ENCODE results near the gene INSIG1.

The INSIG1 gene

GRCh38 chr7:155310425-155311114, 12.9 kb downstream of the INSIG1 start:
- no peak overlapping the region for H2AFZ ChIP-seq (ENCODE audit: low read length)
- H3K9me2 ChIP-seq (replicated peaks; ENCODE audit: low read depth, low read length) = no peaks in the 10 kb centered on the region
- H3K9me3 ChIP-seq (ENCODE audit: insufficient read depth, low read depth, low read length) = no peaks in the 10 kb centered on the region
- TF ChIP-seq CTCF (conservative IDR thresholded peaks at IDR 0.05; ENCODE audit: low read length) = no peak
- TF ChIP-seq EZH2phosphoT487 (IDR thresholded peaks at IDR 0.05; ENCODE audit: borderline replicate concordance) = no peak
- H3K36me3 ChIP-seq (ENCODE audit: insufficient read depth, low read length) = peaks cover 54% of the 10 kb centered on the region
- H3F3A ChIP-seq (ENCODE audit: low read depth) = peaks cover 38% of the 10 kb centered on the region
- no peak overlapping the region for H3K4me2 ChIP-seq (ENCODE audit: low read depth, low read length, poor library complexity, severe bottlenecking)
- H3K79me2 ChIP-seq (ENCODE audit: insufficient read depth, low read length) = peaks cover 35% of the 10 kb centered on the region
- H3K4me1 ChIP-seq (ENCODE audit: insufficient read depth, low read length, poor library complexity, severe bottlenecking) = peaks cover 18% of the 10 kb centered on the region
- H3K4me3 ChIP-seq (ENCODE audit: low read length, poor library complexity, severe bottlenecking) = no peak overlapping the region
- H3K9ac ChIP-seq (ENCODE audit: low read depth, low read length, poor library complexity, severe bottlenecking) = no peak overlapping the region
- peaks cover 50% of the 10 kb centered on the region for H4K20me1 ChIP-seq (ENCODE audit: insufficient read depth, low read length, poor library complexity, severe bottlenecking)
- no peaks in the 10 kb centered on the region for H3K27me3 ChIP-seq (ENCODE audit: insufficient read depth, low read length, poor library complexity, severe bottlenecking)

- Histone ChIP-seq H2AFZ (ENCODE audit: low read length) (no peak overlapping the region), H3K4me1 (ENCODE audit: insufficient read depth, low read length, poor library complexity, severe bottlenecking) (peaks cover 4% of the 10 kb centered on the region), H4K20me1 (ENCODE audit: insufficient read depth, low read length, poor library complexity, severe bottlenecking) (peaks cover 36% of the 10 kb centered on the region), H3K36me3 (ENCODE audit: insufficient read depth, low read length) (peaks cover 40% of the 10 kb centered on the region), H3K9me3 (ENCODE audit: insufficient read depth, low read depth, low read length) (no peaks in the 10 kb centered on the region), H3K9me2 (replicated peaks; ENCODE audit: low read depth, low read length) (no peaks in the 10 kb centered on the region), H3K4me3 (ENCODE audit: low read length, poor library complexity, severe bottlenecking) (no peak overlapping the region), H3K79me2 (ENCODE audit: insufficient read depth, low read length) (peaks cover 21% of the 10 kb centered on the region), H3K27me3 (ENCODE audit: insufficient read depth, low read length, poor library complexity, severe bottlenecking) (no peaks in the 10 kb centered on the region), H3K4me2 (ENCODE audit: low read depth, low read length, poor library complexity, severe bottlenecking) (no peak overlapping the region), H3F3A (ENCODE audit: low read depth) (peaks cover 38% of the 10 kb centered on the region), H3K9ac (ENCODE audit: low read depth, low read length, poor library complexity, severe bottlenecking) (no peak overlapping the region)
- TF ChIP-seq CTCF (conservative IDR thresholded peaks at IDR 0.05; ENCODE audit: low read length) (no peak), EZH2phosphoT487 (IDR thresholded peaks at IDR 0.05; ENCODE audit: borderline replicate concordance) (no peak)
Measured at GRCh38 chr7:155311826-155312537, 14.3 kb downstream of the INSIG1 start.

- H3F3A ChIP-seq (ENCODE audit: low read depth) = peaks cover 38% of the 10 kb centered on the region
- TF ChIP-seq CTCF (conservative IDR thresholded peaks at IDR 0.05; ENCODE audit: low read length) = no peak
- TF ChIP-seq EZH2phosphoT487 (IDR thresholded peaks at IDR 0.05; ENCODE audit: borderline replicate concordance) = no peak
- peaks cover 15% of the 10 kb centered on the region; the same call in 1 of the 2 replicates for H3K79me2 ChIP-seq (ENCODE audit: insufficient read depth, low read length)
- no peaks in the 10 kb centered on the region for H3K4me1 ChIP-seq (ENCODE audit: insufficient read depth, low read length, poor library complexity, severe bottlenecking)
- H3K36me3 ChIP-seq (ENCODE audit: insufficient read depth, low read length) = peaks cover 33% of the 10 kb centered on the region
- no peaks in the 10 kb centered on the region for H3K9me3 ChIP-seq (ENCODE audit: insufficient read depth, low read depth, low read length)
- H3K27me3 ChIP-seq (ENCODE audit: insufficient read depth, low read length, poor library complexity, severe bottlenecking) = no peaks in the 10 kb centered on the region
- no peak overlapping the region for H3K9ac ChIP-seq (ENCODE audit: low read depth, low read length, poor library complexity, severe bottlenecking)
- H4K20me1 ChIP-seq (ENCODE audit: insufficient read depth, low read length, poor library complexity, severe bottlenecking) = peaks cover 30% of the 10 kb centered on the region
- H2AFZ ChIP-seq (ENCODE audit: low read length) = no peak overlapping the region
- no peak overlapping the region for H3K4me3 ChIP-seq (ENCODE audit: low read length, poor library complexity, severe bottlenecking)
- H3K9me2 ChIP-seq (replicated peaks; ENCODE audit: low read depth, low read length) = no peaks in the 10 kb centered on the region
- no peak overlapping the region for H3K4me2 ChIP-seq (ENCODE audit: low read depth, low read length, poor library complexity, severe bottlenecking)
Measured at GRCh38 chr7:155312633-155313032, 15.0 kb downstream of the INSIG1 start.

All from Loucy (cell line).